ENCODE results near the gene TRPM3.

DNA sequence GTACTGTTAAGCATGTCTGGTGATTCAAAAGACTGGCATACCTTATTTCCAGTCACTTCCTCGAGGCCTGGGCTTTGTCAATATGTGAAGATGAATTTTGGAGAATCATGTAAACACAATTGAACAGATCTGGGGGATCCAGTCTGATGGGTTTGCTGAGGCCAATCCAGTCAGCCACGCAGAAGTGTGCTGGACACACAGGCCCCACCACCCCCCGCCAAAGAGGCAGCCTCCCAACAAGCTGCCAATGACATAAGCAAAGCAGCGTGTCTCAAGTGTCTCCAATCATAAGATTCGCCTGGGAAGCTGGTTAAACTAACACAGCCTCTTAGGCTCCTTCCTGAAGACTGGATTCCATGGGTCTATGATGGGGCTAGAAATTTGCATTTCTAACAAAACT is 514.1 kb downstream of the TRPM3 start:
- TF ChIP-seq POLR2A (IDR thresholded peaks at IDR 0.05) (no peak), POLR2AphosphoS5 (IDR thresholded peaks at IDR 0.05) (no peak)
- TF ChIP-seq, protein P1, sequence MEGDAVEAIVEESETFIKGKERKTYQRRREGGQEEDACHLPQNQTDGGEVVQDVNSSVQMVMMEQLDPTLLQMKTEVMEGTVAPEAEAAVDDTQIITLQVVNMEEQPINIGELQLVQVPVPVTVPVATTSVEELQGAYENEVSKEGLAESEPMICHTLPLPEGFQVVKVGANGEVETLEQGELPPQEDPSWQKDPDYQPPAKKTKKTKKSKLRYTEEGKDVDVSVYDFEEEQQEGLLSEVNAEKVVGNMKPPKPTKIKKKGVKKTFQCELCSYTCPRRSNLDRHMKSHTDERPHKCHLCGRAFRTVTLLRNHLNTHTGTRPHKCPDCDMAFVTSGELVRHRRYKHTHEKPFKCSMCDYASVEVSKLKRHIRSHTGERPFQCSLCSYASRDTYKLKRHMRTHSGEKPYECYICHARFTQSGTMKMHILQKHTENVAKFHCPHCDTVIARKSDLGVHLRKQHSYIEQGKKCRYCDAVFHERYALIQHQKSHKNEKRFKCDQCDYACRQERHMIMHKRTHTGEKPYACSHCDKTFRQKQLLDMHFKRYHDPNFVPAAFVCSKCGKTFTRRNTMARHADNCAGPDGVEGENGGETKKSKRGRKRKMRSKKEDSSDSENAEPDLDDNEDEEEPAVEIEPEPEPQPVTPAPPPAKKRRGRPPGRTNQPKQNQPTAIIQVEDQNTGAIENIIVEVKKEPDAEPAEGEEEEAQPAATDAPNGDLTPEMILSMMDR (IDR thresholded peaks at IDR 0.05), result no peak
